ENCODE measurements around the gene LRMDA.

LRMDA gene

GRCh38 chr10:75405598-75406461 is 25.6 kb upstream of the LRMDA start:
- Histone ChIP-seq H3K4me3 (ENCODE audit: low read depth, low read length) (peak overlapping the region; percentile 88), H3K4me1 (peaks cover 3% of the 10 kb centered on the region), H3K36me3 (ENCODE audit: control insufficient read depth, insufficient read depth, low read length) (no peaks in the 10 kb centered on the region), H3K9ac (no peak overlapping the region), H3K27ac (no peak overlapping the region), H3K9me3 (ENCODE audit: control insufficient read depth, low read length) (no peaks in the 10 kb centered on the region), H2AFZ (no peak overlapping the region), H3K79me2 (no peaks in the 10 kb centered on the region), H3K4me2 (ENCODE audit: low read length) (peak overlapping the region; percentile 76), H3K27me3 (ENCODE audit: control insufficient read depth, insufficient read depth, low read length) (no peaks in the 10 kb centered on the region)
- TF ChIP-seq CTCF (IDR thresholded peaks at IDR 0.05), result no peak

- H3K27ac ChIP-seq, result no peak overlapping the region
- no peak overlapping the region for H3K4me2 ChIP-seq (ENCODE audit: low read length)
- no peak overlapping the region for H3K9ac ChIP-seq
- H3K79me2 ChIP-seq, result no peaks in the 10 kb centered on the region
- no peak for TF ChIP-seq CTCF (IDR thresholded peaks at IDR 0.05)
- H3K36me3 ChIP-seq (ENCODE audit: control insufficient read depth, insufficient read depth, low read length), result no peaks in the 10 kb centered on the region
- H3K4me1 ChIP-seq, result no peaks in the 10 kb centered on the region
- no peak overlapping the region for H3K4me3 ChIP-seq (ENCODE audit: low read depth, low read length)
- H3K9me3 ChIP-seq (ENCODE audit: control insufficient read depth, low read length), result no peaks in the 10 kb centered on the region
- no peaks in the 10 kb centered on the region for H3K27me3 ChIP-seq (ENCODE audit: control insufficient read depth, insufficient read depth, low read length)
- no peak overlapping the region for H2AFZ ChIP-seq
These were observed 24.8 kb upstream of the LRMDA start for GRCh38 chr10:75406462-75407223.

- no peak overlapping the region for H3K9ac ChIP-seq
- no peaks in the 10 kb centered on the region for H3K79me2 ChIP-seq
- no peak for TF ChIP-seq CTCF (IDR thresholded peaks at IDR 0.05)
- no peaks in the 10 kb centered on the region for H3K36me3 ChIP-seq (ENCODE audit: control insufficient read depth, insufficient read depth, low read length)
- H3K4me1 ChIP-seq, result no peaks in the 10 kb centered on the region
- no peak overlapping the region for H3K4me3 ChIP-seq (ENCODE audit: low read depth, low read length)
- no peak overlapping the region for H2AFZ ChIP-seq
- H3K27ac ChIP-seq, result no peak overlapping the region
- no peak overlapping the region for H3K4me2 ChIP-seq (ENCODE audit: low read length)
- no peaks in the 10 kb centered on the region for H3K27me3 ChIP-seq (ENCODE audit: control insufficient read depth, insufficient read depth, low read length)
- H3K9me3 ChIP-seq (ENCODE audit: control insufficient read depth, low read length), result no peaks in the 10 kb centered on the region
These were observed 24.2 kb upstream of the LRMDA start for GRCh38 chr10:75407224-75407712.

GRCh38 chr10:75407713-75408508 is 23.5 kb upstream of the LRMDA start:
- peak overlapping the region; percentile 91 for H3K4me2 ChIP-seq (ENCODE audit: low read length)
- no peak overlapping the region for H3K9ac ChIP-seq
- H3K27me3 ChIP-seq (ENCODE audit: control insufficient read depth, insufficient read depth, low read length), result no peaks in the 10 kb centered on the region

More at GRCh38 chr10:75407713-75408508, 23.5 kb upstream of the LRMDA start:
- peak overlapping the region; percentile 20 for H2AFZ ChIP-seq
- H3K79me2 ChIP-seq, result no peaks in the 10 kb centered on the region
- peak overlapping the region; percentile 85 for H3K4me3 ChIP-seq (ENCODE audit: low read depth, low read length)
- no peaks in the 10 kb centered on the region for H3K4me1 ChIP-seq
- H3K9me3 ChIP-seq (ENCODE audit: control insufficient read depth, low read length), result no peaks in the 10 kb centered on the region
- no peak overlapping the region for H3K27ac ChIP-seq
- no peak for TF ChIP-seq CTCF (IDR thresholded peaks at IDR 0.05)
- H3K36me3 ChIP-seq (ENCODE audit: control insufficient read depth, insufficient read depth, low read length), result no peaks in the 10 kb centered on the region

All from parathyroid adenoma (tissue), 2 donors.